ENCODE data around the gene CDK5RAP2.
"Not testable (repeated sequence)": the region's sequence is repeated elsewhere in the genome, so short reads cannot be mapped to it uniquely, and the experiment has no call there.

Gene CDK5RAP2

GRCh38 chr9:120580051-120580896 is at the start of gene CDK5RAP2:
TSS of gene CDK5RAP2 (minus strand) at chr9:120580167. CDS start at chr9:120579978, 189 bp downstream.
- peak; percentile 83 for DNase-seq (ENCODE audit: low read depth)

- DNase-seq (ENCODE audit: low read depth), result not testable (repeated sequence)
Observed at GRCh38 chr9:120628925-120629497, 49.0 kb upstream of the CDK5RAP2 start.

- no peak for DNase-seq (ENCODE audit: low read depth)
Observed at GRCh38 chr9:120628207-120628924, 48.4 kb upstream of the CDK5RAP2 start.

GRCh38 chr9:120627073-120627472 is 47.1 kb upstream of the CDK5RAP2 start:
- no peak for DNase-seq (ENCODE audit: low read depth)

- no peak for DNase-seq (ENCODE audit: low read depth)
Observed at GRCh38 chr9:120626512-120626911, 46.5 kb upstream of the CDK5RAP2 start.

GRCh38 chr9:120625222-120625621 is 45.3 kb upstream of the CDK5RAP2 start:
- DNase-seq (ENCODE audit: low read depth), result no peak

- no peak for DNase-seq (ENCODE audit: low read depth)
Observed at GRCh38 chr9:120622790-120623189, 42.8 kb upstream of the CDK5RAP2 start.

- no peak for DNase-seq (ENCODE audit: low read depth)
Observed at GRCh38 chr9:120621941-120622340, 42.0 kb upstream of the CDK5RAP2 start.

- peak; percentile 54 for DNase-seq (ENCODE audit: low read depth)
Observed at GRCh38 chr9:120619751-120620655, 40.0 kb upstream of the CDK5RAP2 start.

GRCh38 chr9:120616966-120617935 is 37.3 kb upstream of the CDK5RAP2 start:
- DNase-seq (ENCODE audit: low read depth), result no peak

- no peak for DNase-seq (ENCODE audit: low read depth)
Observed at GRCh38 chr9:120612218-120612617, 32.3 kb upstream of the CDK5RAP2 start.

GRCh38 chr9:120611690-120612068 is 31.7 kb upstream of the CDK5RAP2 start:
- DNase-seq (ENCODE audit: low read depth), result no peak

- no peak for DNase-seq (ENCODE audit: low read depth)
Observed at GRCh38 chr9:120610975-120611689, 31.2 kb upstream of the CDK5RAP2 start.

- no peak for DNase-seq (ENCODE audit: low read depth)
Observed at GRCh38 chr9:120609636-120610035, 29.7 kb upstream of the CDK5RAP2 start.

- DNase-seq (ENCODE audit: low read depth), result no peak
Observed at GRCh38 chr9:120608421-120608820, 28.5 kb upstream of the CDK5RAP2 start.

GRCh38 chr9:120603591-120603990 is 23.6 kb upstream of the CDK5RAP2 start:
- DNase-seq (ENCODE audit: low read depth), result no peak

- no peak for DNase-seq (ENCODE audit: low read depth)
Observed at GRCh38 chr9:120603010-120603409, 23.0 kb upstream of the CDK5RAP2 start.

GRCh38 chr9:120593955-120594277 is 13.9 kb upstream of the CDK5RAP2 start:
- DNase-seq (ENCODE audit: low read depth), result no peak

GRCh38 chr9:120593250-120593954 is 13.4 kb upstream of the CDK5RAP2 start:
- DNase-seq (ENCODE audit: low read depth), result no peak
